HepG2 (cell line): ENCODE data around the gene SRXN1. TPM values are rescaled to one million over a fixed set of nuclear protein-coding genes. Genes with fewer than 3 reads are reported as not detected.

Experiments
- CCDC6 ChIP-seq: sonication (generic); formaldehyde crosslinking; IDR thresholded peaks from 2 replicates; pipeline ENCODE4 v1.8.1; 2022; ENCODE audit warnings: mild to moderate bottlenecking, missing genetic modification reagents, moderate library complexity
- CHD4 ChIP-seq: fragments of 200-600 bp; sonication (generic); IDR thresholded peaks from 2 replicates; pipeline ENCODE4 v1.7.0; 2017; ENCODE audit warnings: mild to moderate bottlenecking, low read length, borderline replicate concordance
- IRF2 ChIP-seq: IDR thresholded peaks from 2 replicates; pipeline ENCODE4 v1.6.1; 2018; ENCODE audit warnings: missing genetic modification reagents, missing compliant biosample characterization
- ISL2 ChIP-seq: sonication (generic); formaldehyde crosslinking; IDR thresholded peaks from 2 replicates; pipeline ENCODE4 v1.5.0; 2020; ENCODE audit warnings: missing genetic modification reagents
- KMT2A ChIP-seq: sonication (generic); formaldehyde crosslinking; IDR thresholded peaks from 2 replicates; pipeline ENCODE4 v1.4.0; 2020; ENCODE audit warnings: missing genetic modification reagents
- MATR3 ChIP-seq: sonication (generic); formaldehyde crosslinking; IDR thresholded peaks from 2 replicates; pipeline ENCODE4 v1.4.0; 2020; ENCODE audit warnings: missing genetic modification reagents
- REL ChIP-seq: sonication (generic); formaldehyde crosslinking; conservative IDR thresholded peaks from 2 replicates; pipeline ENCODE4 v1.8.0; 2022; ENCODE audit warnings: mild to moderate bottlenecking, missing genetic modification reagents, moderate library complexity
- ZNF33A ChIP-seq: sonication (generic); formaldehyde crosslinking; IDR thresholded peaks from 2 replicates; pipeline ENCODE4 v1.5.1; 2020; ENCODE audit warnings: missing genetic modification reagents, mild to moderate bottlenecking, moderate library complexity, borderline replicate concordance
- ZNF441 ChIP-seq: sonication (generic); formaldehyde crosslinking; IDR thresholded peaks from 2 replicates; pipeline ENCODE4 v1.7.0; 2021; ENCODE audit warnings: missing genetic modification reagents, borderline replicate concordance
- ZNF460 ChIP-seq: sonication (generic); formaldehyde crosslinking; IDR thresholded peaks from 2 replicates; pipeline ENCODE4 v1.5.1; 2020; ENCODE audit warnings: missing genetic modification reagents, mild to moderate bottlenecking, borderline replicate concordance
- ZNF746 ChIP-seq: sonication (generic); formaldehyde crosslinking; IDR thresholded peaks from 2 replicates; pipeline ENCODE4 v1.8.0; 2022; ENCODE audit warnings: mild to moderate bottlenecking, missing genetic modification reagents
- polyA plus RNA-seq, 8 experiments: library from polyadenylated mRNA; depleted of rRNA in 3 of 8; stranded (reverse) in 7 of 8; unstranded in 1 of 8; fragments of >200 nt; fragmentation: Illumina TruSeq in 4 of 8; extraction: Trizol in 4 of 8; gene quantifications; 2 replicates each; pipeline versions ENCODE4 v1.2.1 to v1.2.3, GENCODE V29; 2011 to 2016; ENCODE audit warnings: low read depth in 4 of 8, missing spikeins in 1 of 8, mixed read lengths in 1 of 8; ENCODE audit not compliant: insufficient read depth in 1 of 8
- total RNA-seq, 5 experiments: library from RNA; depleted of rRNA; stranded (reverse); fragments of >200 nt; fragmentation: Illumina TruSeq; extraction: Trizol; gene quantifications; 2 replicates each; pipeline ENCODE4 v1.2.3, GENCODE V29; 2016; ENCODE audit warnings: low read depth in 1 of 5
- TF ChIP-seq, protein P1 (sequence below): sonication (generic); formaldehyde crosslinking; IDR thresholded peaks from 2 replicates; pipeline ENCODE4 v1.4.0; 2020; ENCODE audit warnings: mild to moderate bottlenecking, missing genetic modification reagents
- TF ChIP-seq, protein P2 (sequence below): sonication (generic); formaldehyde crosslinking; IDR thresholded peaks from 2 replicates; pipeline ENCODE4 v1.4.0; 2020; ENCODE audit warnings: missing genetic modification reagents, borderline replicate concordance
- TF ChIP-seq, protein P3 (sequence below): sonication (generic); formaldehyde crosslinking; IDR thresholded peaks from 2 replicates; pipeline ENCODE4 v1.5.1; 2020; ENCODE audit warnings: missing genetic modification reagents, mild to moderate bottlenecking, borderline replicate concordance
- TF ChIP-seq, protein P4 (sequence below): sonication (generic); formaldehyde crosslinking; IDR thresholded peaks from 2 replicates; pipeline ENCODE4 v1.4.0; 2020; ENCODE audit warnings: missing genetic modification reagents
- TF ChIP-seq, protein P5 (sequence below): IDR thresholded peaks from 2 replicates; pipeline ENCODE4 v1.6.1; 2016
- TF ChIP-seq, protein P6 (sequence below): sonication (generic); formaldehyde crosslinking; IDR thresholded peaks from 2 replicates; pipeline ENCODE4 v1.5.0; 2020; ENCODE audit warnings: mild to moderate bottlenecking, missing genetic modification reagents

Gene SRXN1
- total and polyA plus RNA-seq, 2 of the 13 experiments (the other 11 are each of a cell fraction or from before 2014, with no cell fraction given) = 29.9 to 87.7 TPM

DNA sequence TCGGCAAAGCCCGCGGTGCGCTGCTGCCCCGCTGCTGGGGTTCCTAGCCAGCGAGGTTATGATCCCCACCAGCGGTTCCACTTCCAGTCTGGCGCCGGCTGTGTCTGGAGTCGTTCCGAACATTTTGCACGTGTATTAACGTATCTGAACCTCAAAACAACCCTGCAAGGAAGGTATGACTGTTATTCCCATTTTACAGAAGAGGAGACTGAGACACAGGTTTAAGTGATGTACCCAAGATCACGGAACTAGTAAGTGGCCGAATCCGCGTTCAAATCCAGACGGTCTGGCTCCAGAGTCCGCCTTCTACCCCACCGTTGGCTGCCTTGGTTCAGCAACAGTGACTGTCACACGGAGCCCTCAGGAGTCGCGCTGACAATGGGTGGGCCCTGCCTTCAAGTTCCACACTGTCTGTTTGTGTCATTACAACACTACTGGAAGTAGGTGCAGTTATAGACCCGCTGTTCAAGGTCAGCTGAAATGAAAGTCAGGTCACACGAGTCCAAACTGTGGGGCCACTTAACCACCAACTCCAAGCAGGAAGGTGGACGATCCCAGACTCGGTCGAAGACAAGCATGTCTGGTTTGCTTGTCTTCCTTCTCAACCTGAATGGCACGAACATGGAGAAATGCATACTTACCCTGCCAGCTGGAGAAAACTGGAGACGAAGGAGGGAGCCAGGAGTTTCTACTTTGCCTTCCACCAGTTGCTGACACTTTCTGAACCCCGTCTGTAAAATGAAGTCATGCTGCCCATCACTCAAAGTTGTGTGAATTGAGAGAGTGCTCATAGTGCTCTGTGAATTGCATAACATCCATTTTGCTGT lies 803 bp upstream of the SRXN1 start (continued):
- TF ChIP-seq ZNF746 (CRISPR knock-in tag) (no peak; the same call in 1 of the 2 replicates), ZNF33A (no peak), ISL2 (CRISPR knock-in tag) (no peak; the same call in 1 of the 2 replicates), REL (peak; percentile 8; the same call in 1 of the 2 replicates), ZNF460 (no peak), MATR3 (CRISPR knock-in tag) (no peak), CHD4 (peak; percentile 99), KMT2A (CRISPR knock-in tag) (peak; percentile 54; the same call in 1 of the 2 replicates), CCDC6 (CRISPR knock-in tag) (0 out of 2 replicates have a peak, but pooled peaks have one; percentile 28), IRF2 (CRISPR knock-in tag) (no peak; the same call in 1 of the 2 replicates), ZNF441 (CRISPR knock-in tag) (no peak; the same call in 1 of the 2 replicates)
- TF ChIP-seq, protein P1, sequence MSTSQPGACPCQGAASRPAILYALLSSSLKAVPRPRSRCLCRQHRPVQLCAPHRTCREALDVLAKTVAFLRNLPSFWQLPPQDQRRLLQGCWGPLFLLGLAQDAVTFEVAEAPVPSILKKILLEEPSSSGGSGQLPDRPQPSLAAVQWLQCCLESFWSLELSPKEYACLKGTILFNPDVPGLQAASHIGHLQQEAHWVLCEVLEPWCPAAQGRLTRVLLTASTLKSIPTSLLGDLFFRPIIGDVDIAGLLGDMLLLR (CRISPR knock-in tag) = peak; percentile 77; the same call in 1 of the 2 replicates
- TF ChIP-seq, protein P2, sequence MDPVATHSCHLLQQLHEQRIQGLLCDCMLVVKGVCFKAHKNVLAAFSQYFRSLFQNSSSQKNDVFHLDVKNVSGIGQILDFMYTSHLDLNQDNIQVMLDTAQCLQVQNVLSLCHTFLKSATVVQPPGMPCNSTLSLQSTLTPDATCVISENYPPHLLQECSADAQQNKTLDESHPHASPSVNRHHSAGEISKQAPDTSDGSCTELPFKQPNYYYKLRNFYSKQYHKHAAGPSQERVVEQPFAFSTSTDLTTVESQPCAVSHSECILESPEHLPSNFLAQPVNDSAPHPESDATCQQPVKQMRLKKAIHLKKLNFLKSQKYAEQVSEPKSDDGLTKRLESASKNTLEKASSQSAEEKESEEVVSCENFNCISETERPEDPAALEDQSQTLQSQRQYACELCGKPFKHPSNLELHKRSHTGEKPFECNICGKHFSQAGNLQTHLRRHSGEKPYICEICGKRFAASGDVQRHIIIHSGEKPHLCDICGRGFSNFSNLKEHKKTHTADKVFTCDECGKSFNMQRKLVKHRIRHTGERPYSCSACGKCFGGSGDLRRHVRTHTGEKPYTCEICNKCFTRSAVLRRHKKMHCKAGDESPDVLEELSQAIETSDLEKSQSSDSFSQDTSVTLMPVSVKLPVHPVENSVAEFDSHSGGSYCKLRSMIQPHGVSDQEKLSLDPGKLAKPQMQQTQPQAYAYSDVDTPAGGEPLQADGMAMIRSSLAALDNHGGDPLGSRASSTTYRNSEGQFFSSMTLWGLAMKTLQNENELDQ (CRISPR knock-in tag) = no peak
- TF ChIP-seq, protein P3, sequence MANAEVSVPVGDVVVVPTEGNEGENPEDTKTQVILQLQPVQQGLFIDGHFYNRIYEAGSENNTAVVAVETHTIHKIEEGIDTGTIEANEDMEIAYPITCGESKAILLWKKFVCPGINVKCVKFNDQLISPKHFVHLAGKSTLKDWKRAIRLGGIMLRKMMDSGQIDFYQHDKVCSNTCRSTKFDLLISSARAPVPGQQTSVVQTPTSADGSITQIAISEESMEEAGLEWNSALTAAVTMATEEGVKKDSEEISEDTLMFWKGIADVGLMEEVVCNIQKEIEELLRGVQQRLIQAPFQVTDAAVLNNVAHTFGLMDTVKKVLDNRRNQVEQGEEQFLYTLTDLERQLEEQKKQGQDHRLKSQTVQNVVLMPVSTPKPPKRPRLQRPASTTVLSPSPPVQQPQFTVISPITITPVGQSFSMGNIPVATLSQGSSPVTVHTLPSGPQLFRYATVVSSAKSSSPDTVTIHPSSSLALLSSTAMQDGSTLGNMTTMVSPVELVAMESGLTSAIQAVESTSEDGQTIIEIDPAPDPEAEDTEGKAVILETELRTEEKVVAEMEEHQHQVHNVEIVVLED (CRISPR knock-in tag) = peak; percentile 33; the same call in 1 of the 2 replicates
- TF ChIP-seq, protein P4, sequence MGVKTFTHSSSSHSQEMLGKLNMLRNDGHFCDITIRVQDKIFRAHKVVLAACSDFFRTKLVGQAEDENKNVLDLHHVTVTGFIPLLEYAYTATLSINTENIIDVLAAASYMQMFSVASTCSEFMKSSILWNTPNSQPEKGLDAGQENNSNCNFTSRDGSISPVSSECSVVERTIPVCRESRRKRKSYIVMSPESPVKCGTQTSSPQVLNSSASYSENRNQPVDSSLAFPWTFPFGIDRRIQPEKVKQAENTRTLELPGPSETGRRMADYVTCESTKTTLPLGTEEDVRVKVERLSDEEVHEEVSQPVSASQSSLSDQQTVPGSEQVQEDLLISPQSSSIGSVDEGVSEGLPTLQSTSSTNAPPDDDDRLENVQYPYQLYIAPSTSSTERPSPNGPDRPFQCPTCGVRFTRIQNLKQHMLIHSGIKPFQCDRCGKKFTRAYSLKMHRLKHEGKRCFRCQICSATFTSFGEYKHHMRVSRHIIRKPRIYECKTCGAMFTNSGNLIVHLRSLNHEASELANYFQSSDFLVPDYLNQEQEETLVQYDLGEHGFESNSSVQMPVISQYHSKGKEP (CRISPR knock-in tag) = no peak
- TF ChIP-seq, protein P5, sequence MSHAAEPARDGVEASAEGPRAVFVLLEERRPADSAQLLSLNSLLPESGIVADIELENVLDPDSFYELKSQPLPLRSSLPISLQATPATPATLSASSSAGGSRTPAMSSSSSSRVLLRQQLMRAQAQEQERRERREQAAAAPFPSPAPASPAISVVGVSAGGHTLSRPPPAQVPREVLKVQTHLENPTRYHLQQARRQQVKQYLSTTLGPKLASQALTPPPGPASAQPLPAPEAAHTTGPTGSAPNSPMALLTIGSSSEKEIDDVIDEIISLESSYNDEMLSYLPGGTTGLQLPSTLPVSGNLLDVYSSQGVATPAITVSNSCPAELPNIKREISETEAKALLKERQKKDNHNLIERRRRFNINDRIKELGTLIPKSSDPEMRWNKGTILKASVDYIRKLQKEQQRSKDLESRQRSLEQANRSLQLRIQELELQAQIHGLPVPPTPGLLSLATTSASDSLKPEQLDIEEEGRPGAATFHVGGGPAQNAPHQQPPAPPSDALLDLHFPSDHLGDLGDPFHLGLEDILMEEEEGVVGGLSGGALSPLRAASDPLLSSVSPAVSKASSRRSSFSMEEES (CRISPR knock-in tag) = no peak
- TF ChIP-seq, protein P6, sequence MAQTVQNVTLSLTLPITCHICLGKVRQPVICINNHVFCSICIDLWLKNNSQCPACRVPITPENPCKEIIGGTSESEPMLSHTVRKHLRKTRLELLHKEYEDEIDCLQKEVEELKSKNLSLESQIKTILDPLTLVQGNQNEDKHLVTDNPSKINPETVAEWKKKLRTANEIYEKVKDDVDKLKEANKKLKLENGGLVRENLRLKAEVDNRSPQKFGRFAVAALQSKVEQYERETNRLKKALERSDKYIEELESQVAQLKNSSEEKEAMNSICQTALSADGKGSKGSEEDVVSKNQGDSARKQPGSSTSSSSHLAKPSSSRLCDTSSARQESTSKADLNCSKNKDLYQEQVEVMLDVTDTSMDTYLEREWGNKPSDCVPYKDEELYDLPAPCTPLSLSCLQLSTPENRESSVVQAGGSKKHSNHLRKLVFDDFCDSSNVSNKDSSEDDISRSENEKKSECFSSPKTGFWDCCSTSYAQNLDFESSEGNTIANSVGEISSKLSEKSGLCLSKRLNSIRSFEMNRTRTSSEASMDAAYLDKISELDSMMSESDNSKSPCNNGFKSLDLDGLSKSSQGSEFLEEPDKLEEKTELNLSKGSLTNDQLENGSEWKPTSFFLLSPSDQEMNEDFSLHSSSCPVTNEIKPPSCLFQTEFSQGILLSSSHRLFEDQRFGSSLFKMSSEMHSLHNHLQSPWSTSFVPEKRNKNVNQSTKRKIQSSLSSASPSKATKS (CRISPR knock-in tag) = peak; percentile 37; the same call in 1 of the 2 replicates
